ENCODE results near the gene NADSYN1. TPM values are rescaled to one million over a fixed set of nuclear protein-coding genes. Genes with fewer than 3 reads are reported as not detected.

Gene NADSYN1
- total RNA-seq, 4 donors from 2014 or later = 183 to 349 (median 294) TPM

DNA sequence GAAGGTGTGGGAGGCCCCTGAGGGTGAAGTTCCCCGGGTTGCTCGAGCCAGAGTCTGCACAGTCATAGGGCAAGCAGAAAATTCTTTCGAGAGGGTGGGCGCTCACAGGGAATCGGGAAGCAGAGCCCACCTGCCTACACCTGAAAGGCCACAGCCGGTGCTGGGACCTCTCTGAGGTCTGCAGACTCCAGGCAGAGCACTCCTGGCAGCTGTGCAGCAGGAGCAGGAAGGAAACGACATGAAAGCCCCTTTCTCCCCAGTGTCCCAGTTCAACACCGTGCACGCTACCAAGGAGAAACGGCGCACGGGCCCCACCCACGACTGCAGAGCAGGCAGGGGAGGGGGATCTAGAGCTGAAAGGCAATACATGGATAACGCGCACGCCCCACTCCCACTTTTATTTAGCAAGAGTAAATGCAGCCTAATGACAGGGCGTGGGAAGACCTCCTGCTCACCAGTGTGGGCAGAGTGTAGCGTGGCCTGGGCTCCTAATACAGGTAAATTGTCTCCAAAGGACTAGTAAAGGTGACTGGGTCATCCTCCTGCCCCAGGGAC lies 18.4 kb upstream of the NADSYN1 start:
- no peaks in the 10 kb centered on the region for H3K27me3 ChIP-seq
- no peak overlapping the region for H3K4me3 ChIP-seq
- H3K36me3 ChIP-seq = peaks cover 0 to 44% (median 0%) of the 10 kb centered on the region in 3 donors
- peaks cover 0 to 20% (median 1%) of the 10 kb centered on the region in 4 donors for H3K4me1 ChIP-seq
- H3K27ac ChIP-seq = no peak overlapping the region
- TF ChIP-seq, protein P1, sequence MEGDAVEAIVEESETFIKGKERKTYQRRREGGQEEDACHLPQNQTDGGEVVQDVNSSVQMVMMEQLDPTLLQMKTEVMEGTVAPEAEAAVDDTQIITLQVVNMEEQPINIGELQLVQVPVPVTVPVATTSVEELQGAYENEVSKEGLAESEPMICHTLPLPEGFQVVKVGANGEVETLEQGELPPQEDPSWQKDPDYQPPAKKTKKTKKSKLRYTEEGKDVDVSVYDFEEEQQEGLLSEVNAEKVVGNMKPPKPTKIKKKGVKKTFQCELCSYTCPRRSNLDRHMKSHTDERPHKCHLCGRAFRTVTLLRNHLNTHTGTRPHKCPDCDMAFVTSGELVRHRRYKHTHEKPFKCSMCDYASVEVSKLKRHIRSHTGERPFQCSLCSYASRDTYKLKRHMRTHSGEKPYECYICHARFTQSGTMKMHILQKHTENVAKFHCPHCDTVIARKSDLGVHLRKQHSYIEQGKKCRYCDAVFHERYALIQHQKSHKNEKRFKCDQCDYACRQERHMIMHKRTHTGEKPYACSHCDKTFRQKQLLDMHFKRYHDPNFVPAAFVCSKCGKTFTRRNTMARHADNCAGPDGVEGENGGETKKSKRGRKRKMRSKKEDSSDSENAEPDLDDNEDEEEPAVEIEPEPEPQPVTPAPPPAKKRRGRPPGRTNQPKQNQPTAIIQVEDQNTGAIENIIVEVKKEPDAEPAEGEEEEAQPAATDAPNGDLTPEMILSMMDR (IDR thresholded peaks at IDR 0.05) = no peak
- TF ChIP-seq POLR2A (IDR thresholded peaks at IDR 0.05) = no peak
- no peaks in the 10 kb centered on the region for H3K9me3 ChIP-seq
- no peak for DNase-seq

DNA sequence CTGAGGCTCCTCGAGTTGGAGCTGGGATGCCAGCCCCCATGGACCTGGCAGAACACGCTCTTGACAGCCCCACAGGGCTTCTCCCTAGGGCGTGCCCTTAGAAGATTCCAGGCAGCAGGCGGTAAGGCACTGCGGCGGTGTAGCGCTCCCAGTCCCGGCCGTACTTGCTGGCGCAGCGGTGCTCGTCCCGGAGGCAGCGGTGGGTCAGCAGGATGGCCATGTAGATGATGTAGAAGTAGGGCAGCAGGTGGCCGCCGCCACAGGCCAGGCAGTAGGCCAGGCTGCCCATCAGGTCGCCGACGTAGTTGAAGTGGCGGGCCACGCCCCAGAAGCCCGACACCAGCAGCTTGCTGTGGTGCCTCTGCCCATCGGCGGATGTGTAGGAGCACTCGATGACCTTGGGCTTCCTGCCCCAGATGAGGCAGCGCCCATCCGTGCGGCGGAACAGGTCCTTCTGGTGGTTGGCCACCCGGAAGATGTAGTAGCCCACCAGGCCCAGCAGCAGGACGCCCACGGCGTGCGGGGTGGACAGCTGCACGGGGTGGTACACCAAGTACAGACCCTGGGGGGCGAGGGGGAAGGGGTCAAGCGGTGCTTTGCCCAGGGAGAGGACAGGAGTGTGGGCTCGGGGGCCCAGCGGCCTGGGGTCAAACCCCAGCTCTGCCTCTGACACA lies 17.6 kb upstream of the NADSYN1 start:
- no peak overlapping the region for H3K27ac ChIP-seq
- H3K4me1 ChIP-seq = peaks cover 0 to 20% (median 1%) of the 10 kb centered on the region in 4 donors
- no peak overlapping the region for H3K4me3 ChIP-seq
- H3K27me3 ChIP-seq = no peaks in the 10 kb centered on the region
- no peak for DNase-seq
- TF ChIP-seq, protein P1 (IDR thresholded peaks at IDR 0.05) = no peak
- TF ChIP-seq POLR2A (IDR thresholded peaks at IDR 0.05) = no peak
- H3K36me3 ChIP-seq = peaks cover 0 to 52% (median 0%) of the 10 kb centered on the region in 3 donors
- no peaks in the 10 kb centered on the region for H3K9me3 ChIP-seq

DNA sequence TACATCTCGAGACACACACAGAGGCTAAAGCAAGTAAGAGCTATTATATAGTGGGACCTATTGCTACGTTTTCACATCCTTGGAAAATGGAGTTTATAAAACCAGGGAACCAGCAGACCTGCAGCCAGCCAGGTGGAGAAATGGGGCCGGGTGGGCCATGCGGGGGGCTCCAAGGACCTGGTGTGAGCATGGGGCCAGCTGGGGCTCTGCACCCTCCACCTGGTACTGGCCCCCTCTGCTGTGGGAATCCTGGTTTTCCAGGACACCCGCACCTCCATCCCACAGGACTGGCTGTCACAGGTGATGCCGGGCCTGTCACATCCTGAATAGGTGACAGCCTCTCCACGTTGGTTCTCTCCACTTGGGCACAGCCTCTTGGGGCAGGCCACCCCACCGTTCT lies 16.1 kb upstream of the NADSYN1 start:
- Histone ChIP-seq H3K4me1 (peaks cover 0 to 20% (median 1%) of the 10 kb centered on the region in 4 donors), H3K36me3 (peaks cover 0 to 62% (median 0%) of the 10 kb centered on the region in 3 donors), H3K9me3 (no peaks in the 10 kb centered on the region), H3K4me3 (no peak overlapping the region), H3K27me3 (no peaks in the 10 kb centered on the region), H3K27ac (no peak overlapping the region)
- TF ChIP-seq, protein P1 (IDR thresholded peaks at IDR 0.05) = no peak
- no peak for TF ChIP-seq POLR2A (IDR thresholded peaks at IDR 0.05)
- no peak for DNase-seq

DNA sequence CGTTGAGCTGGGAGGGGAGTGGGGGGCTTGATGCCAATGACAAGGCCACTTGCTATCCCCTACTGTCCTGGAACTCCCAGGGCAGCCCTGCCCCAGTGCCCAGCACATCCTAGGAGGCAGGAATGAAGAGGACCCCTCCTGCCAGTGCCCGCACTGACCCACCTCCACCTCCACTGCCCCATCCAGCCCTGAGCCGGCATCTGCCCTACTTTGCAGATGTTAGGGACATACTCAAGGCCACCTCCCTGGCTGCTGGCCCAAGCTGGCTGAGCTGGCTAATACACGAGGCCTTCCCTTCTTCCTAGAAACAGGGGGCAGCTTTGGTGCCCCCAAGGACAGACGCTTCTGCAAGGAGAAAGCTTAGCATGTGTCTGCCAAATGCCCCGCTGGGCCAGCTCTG lies 15.6 kb upstream of the NADSYN1 start:
- Histone ChIP-seq H3K36me3 (peaks cover 0 to 66% (median 0%) of the 10 kb centered on the region in 3 donors), H3K9me3 (no peaks in the 10 kb centered on the region), H3K27me3 (no peaks in the 10 kb centered on the region), H3K4me1 (peaks cover 0 to 20% (median 1%) of the 10 kb centered on the region in 4 donors), H3K4me3 (no peak overlapping the region), H3K27ac (no peak overlapping the region)
- TF ChIP-seq POLR2A (IDR thresholded peaks at IDR 0.05) = no peak
- TF ChIP-seq, protein P1 (IDR thresholded peaks at IDR 0.05) = no peak
- peak in 1 of 3 donors; percentile 47 for DNase-seq

DNA sequence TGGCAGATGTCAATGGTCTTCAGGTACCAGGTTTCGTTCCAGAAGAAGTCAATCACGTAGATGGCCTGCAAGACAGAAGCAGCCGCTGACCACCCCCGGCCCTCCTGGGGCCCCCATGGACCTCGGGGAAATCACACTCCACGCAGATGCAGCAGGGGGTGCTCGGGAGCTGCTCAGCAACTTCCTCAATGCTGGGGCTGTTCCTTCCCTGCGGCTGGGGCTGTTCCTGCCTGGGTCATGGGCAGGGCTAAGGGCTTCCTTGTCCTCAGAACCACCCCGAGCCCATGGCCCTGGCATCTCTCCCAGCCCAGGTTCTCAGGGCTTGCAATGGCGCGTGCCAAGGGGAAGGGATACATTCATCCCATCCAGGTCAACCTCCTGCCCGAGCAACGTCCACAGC lies 15.1 kb upstream of the NADSYN1 start:
- no peak for DNase-seq
- Histone ChIP-seq H3K27ac (no peak overlapping the region), H3K4me3 (no peak overlapping the region), H3K36me3 (peaks cover 0 to 71% (median 0%) of the 10 kb centered on the region in 3 donors), H3K9me3 (no peaks in the 10 kb centered on the region), H3K4me1 (peaks cover 0 to 15% (median 1%) of the 10 kb centered on the region in 4 donors), H3K27me3 (no peaks in the 10 kb centered on the region)
- TF ChIP-seq POLR2A (IDR thresholded peaks at IDR 0.05) = no peak
- TF ChIP-seq, protein P1 (IDR thresholded peaks at IDR 0.05) = no peak
